Esophagus squamous epithelium (tissue), 4 donors: ENCODE data around the gene SNRNP25.

Experiments
- CTCF ChIP-seq, 6 experiments: fragments of 450-650 bp in 4 of 6; fragments of 200-600 bp in 2 of 6; sonication (generic) in 2 of 6; IDR thresholded peaks; one replicate each; pipeline ENCODE4 v1.5.1; 2016 to 2019; ENCODE audit warnings: antibody characterized with exemption in 6 of 6, mild to moderate bottlenecking in 4 of 6, moderate library complexity in 4 of 6
- POLR2A ChIP-seq, 4 donors: fragments of 450-650 bp; IDR thresholded peaks; one replicate each; pipeline ENCODE4 v1.6.1; 2017; ENCODE audit warnings: antibody characterized with exemption in 4 of 4, mild to moderate bottlenecking in 4 of 4, moderate library complexity in 3 of 4

- TF ChIP-seq CTCF (IDR thresholded peaks at IDR 0.05) (no peak), POLR2A (IDR thresholded peaks at IDR 0.05) (no peak)
Observed at GRCh38 chr16:79151-80054, 25.8 kb downstream of the SNRNP25 start.
